ENCODE measurements around the gene ATPAF1.

The ATPAF1 gene

DNA sequence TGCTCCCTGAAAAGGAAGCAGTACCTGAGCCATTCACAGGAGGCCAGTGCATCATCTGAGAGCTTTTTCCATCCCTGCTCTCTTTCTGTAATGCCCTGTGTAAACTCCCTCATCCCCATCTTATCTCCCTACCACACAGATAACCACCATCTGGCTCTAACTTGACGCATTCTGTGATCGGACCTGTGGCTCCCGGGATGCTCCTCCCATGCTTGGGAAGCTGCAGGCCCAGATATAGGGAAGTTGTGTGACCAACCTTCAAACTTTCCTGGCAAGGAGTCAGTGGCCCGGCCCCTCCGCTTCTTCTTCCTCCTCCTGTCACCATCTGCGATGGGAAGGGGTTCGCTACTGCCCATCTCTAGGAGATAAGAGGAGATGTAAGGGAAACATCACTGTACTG, 85.2 kb downstream of the ATPAF1 start:
- DNase-seq = no peak

All from SHP77 treated with DMSO at 0.1 percent for 48 hours (cell line).